HTERT RPE-1 (cell line): ENCODE measurements around the gene CD68.

Experiments
- in situ Hi-C: fragments of 300-500 bp; cut with MboI; formaldehyde crosslinking; loops from 4 replicates; pipeline ENCODE4 v1.14.3; 2020; ENCODE audit warnings: low sequenced_read_pairs

CD68 gene, protein sequence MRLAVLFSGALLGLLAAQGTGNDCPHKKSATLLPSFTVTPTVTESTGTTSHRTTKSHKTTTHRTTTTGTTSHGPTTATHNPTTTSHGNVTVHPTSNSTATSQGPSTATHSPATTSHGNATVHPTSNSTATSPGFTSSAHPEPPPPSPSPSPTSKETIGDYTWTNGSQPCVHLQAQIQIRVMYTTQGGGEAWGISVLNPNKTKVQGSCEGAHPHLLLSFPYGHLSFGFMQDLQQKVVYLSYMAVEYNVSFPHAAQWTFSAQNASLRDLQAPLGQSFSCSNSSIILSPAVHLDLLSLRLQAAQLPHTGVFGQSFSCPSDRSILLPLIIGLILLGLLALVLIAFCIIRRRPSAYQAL

GRCh38 chr17:7579001-7579833 lies at the start of gene CD68:
Gene CD68 (plus strand): TSS chr17:7579638. CDS start chr17:7579678, 40 bp downstream.
- in situ Hi-C loops: no loop called here

- in situ Hi-C loops: no loop called here
Measured at GRCh38 chr17:7530023-7530900, 49.2 kb upstream of the CD68 start.

GRCh38 chr17:7538050-7538449 lies 41.4 kb upstream of the CD68 start:
- in situ Hi-C loops: no loop called here

DNA sequence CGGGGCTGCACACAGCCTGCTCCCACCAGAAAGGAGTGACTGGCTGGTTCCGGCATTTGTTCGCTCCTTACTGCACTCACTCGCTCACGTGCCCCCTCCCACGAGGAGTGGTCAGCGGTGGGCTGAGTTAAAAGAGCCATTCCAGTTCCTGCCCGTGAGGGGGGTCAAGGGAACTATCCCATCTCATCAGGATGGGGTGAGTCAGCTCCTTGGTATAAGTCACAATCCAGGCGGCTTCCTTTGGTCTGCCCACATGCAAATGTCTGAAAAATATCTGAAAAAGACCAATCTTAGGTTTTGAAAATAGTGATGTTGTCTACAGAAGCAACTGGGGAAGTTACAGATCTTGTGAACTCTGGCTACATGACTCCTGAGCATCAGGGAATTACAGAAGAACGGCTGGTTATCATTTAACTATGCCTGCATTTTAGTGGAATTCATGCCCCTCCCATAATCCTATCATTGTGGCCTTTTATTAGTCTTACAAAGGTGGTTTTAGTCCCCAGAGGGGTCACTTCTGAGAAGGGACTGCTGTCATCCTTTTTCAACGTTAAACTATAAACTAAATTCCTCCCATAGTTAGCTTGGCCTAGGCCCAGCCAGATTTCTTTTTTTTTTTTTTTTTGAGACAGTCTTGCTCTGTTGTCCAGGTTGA lies 40.4 kb upstream of the CD68 start:
- in situ Hi-C loops: no loop called here

DNA sequence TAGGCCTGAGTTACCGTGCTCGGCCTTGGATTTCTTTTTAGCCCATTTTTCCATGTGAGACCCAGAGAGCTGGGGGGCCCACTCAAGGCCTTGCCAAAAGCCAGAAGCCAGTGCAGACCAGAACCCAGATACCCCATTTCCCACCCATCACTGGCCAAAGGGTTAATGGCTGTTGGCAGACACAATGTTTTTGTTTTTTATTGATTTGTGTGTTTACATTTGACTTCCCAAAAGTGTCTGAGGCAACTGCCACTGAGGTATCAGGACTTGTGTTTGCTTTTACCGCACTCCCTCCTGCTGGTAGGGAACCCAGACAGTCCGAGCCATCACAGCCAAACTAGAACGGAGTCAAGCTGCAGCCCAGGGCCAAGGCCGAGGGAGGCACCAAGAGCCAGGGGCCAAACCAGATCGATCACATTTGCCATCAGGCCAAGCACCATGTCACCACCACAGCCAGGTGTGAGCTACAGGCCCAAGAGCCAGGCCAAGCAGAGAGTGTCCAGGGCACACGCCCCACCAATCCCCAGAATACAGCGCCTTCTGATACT lies 38.3 kb upstream of the CD68 start:
- in situ Hi-C loops: no loop called here

GRCh38 chr17:7544911-7545310 lies 34.5 kb upstream of the CD68 start:
- in situ Hi-C loops: no loop called here

DNA sequence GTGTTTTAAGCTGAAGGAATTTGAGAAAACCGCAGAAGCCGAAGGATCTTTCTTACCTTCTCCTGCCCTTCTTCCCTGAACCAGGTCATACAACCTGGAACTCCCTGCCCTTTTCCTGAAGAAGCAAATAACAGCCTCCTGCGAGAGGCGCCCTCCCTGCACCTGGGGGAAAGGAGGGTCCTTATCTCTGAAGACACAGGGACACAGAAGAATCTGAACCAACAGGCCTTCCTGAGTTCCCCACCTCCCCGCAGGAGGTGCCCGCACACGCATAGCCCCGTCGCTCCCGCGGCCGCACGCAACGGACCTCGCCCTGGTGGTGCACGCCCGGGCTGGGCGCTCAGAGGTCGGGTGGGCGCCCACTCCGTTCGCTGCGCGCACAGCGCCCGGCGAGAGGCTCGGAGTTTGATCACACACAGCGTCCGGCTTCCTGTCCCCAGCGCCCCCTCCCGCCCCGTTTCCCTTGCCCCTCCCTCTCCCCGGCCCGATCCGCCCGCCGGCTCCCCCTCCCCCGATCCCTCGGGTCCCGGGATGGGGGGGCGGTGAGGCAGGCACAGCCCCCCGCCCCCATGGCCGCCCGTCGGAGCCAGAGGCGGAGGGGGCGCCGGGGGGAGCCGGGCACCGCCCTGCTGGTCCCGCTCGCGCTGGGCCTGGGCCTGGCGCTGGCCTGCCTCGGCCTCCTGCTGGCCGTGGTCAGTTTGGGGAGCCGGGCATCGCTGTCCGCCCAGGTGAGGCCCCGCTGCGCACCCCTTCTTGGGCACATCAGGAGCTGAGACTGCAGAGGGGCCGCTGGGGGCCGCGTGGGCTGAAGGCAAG lies 30.6 kb upstream of the CD68 start, which contains the start of gene TNFSF12:
TSS of gene TNFSF12 (plus strand) at position 474 of the 816 bp plus-strand sequence. CDS start at position 570, 96 bp downstream.
- in situ Hi-C loops: no loop called here

- in situ Hi-C loops: no loop called here
Measured at GRCh38 chr17:7549401-7550055, 29.9 kb upstream of the CD68 start.

DNA sequence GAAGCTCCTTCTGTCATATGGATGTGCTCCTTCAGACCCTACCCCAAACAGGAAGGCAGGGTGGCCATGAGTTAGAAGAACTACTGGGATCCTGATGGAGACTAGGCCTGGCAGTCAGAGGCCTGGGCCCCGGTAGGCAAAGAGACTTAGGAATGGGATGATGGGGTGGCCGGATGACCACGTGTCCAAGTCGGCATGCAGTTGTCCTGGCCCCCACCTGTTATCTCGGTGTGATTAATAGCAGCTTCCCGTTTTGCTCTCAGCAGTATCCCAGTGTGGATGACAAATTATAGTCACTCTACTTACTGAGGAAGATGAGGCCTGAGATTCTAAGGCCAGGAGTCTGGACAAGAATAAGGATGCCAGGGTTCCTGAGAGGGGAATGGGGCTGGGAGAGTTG lies 29.1 kb upstream of the CD68 start:
- in situ Hi-C loops: no loop called here

DNA sequence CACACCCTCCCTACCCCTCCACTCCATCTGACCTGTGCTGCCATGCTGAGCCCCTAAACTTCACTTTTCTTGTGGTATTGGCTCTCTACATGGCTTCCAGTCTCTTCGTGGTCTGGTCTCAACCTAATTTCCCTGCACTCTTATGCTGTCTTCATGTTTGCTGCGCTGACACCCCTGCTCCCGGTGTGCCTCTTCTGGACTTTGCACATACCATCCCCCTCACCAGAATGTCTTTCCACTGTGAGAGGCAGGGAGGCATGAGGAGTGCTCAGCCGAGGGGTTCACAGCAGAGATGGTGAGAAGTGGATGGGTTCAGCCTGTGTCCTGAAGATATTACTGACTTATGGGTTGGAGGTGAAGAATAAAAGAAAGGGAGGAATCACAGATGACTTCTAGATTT lies 28.0 kb upstream of the CD68 start:
- in situ Hi-C loops: no loop called here

DNA sequence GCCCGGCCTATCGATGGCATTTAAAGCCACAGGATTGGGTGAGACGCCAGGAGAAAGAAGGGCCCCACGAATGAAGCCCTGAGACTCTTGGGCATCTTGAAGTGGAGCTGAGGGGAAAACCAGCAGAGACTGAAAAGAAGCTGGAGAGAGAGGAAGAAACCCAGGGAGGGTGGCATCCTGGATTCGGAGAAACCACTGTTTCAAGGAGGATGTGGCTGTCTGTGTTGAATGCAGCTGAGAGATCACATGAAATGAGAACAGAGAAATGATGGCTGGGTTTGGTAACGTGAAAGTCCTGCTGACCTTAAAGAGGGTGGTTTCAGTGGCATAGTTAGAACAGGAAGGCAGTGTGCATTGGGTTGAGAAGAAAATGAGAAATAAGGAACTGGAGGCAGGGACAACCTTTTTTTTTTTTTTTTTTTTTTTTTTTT lies 26.8 kb upstream of the CD68 start:
- in situ Hi-C loops: no loop called here

DNA sequence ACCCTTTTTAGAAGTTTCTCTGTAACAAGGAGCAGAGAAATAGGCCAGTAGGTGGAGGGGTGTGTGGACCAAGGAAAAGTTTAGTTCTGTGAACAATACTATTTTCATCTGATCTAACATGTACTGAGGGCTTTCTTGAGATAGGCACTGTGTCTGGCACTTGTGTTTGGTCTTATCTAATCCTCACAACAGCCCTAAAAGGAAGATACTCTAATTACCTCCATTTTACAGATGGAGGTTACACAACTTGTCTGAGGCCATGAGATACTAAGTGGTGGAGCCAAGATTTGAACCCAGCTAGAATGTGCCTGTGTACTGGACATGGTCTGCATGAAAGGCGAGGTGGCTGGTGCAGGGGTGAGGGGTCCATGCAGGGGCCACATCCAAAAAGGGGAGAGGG lies 26.1 kb upstream of the CD68 start:
- in situ Hi-C loops: no loop called here

DNA sequence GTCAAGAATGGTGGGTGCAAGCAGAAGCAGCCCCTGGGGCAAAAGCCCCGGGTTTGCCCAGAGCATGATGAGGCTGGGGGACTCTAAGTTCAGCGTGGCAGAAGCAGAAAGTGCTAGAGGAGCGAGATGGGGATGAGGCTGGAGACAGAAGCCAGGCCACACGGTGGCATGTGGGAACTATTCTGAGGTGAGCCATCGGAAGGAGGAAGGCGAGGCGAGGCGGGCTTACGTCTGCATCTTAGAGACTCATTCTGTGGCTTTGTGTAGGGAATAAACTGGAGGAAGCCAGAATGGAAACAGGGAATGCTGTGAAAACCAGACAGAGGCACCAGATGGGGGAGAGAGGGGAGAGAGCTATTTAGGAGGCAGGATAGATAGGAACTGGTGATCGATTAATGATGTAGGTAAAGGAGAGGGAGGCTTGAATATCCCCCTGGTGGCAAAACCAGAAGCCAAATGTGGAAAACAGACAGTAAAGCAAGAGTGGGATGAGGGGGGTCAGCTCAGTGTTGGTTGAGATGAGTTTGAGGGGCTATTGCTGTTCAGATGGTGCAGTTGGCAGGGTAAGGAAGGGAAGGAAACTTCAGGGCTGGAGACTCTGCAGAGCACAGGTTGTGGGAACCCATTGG lies 24.0 kb upstream of the CD68 start:
- in situ Hi-C loops: no loop called here

- in situ Hi-C loops: no loop called here
Measured at GRCh38 chr17:7556627-7557026, 22.8 kb upstream of the CD68 start.

DNA sequence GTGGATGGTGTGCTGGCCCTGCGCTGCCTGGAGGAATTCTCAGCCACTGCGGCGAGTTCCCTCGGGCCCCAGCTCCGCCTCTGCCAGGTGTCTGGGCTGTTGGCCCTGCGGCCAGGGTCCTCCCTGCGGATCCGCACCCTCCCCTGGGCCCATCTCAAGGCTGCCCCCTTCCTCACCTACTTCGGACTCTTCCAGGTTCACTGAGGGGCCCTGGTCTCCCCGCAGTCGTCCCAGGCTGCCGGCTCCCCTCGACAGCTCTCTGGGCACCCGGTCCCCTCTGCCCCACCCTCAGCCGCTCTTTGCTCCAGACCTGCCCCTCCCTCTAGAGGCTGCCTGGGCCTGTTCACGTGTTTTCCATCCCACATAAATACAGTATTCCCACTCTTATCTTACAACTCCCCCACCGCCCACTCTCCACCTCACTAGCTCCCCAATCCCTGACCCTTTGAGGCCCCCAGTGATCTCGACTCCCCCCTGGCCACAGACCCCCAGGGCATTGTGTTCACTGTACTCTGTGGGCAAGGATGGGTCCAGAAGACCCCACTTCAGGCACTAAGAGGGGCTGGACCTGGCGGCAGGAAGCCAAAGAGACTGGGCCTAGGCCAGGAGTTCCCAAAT lies 22.2 kb upstream of the CD68 start:
- in situ Hi-C loops: no loop called here

- in situ Hi-C loops: no loop called here
Measured at GRCh38 chr17:7557775-7558543, 21.5 kb upstream of the CD68 start.
